ENCODE results near the gene INHBE.

- no peak for TF ChIP-seq CTCF (IDR thresholded peaks at IDR 0.05; ENCODE audit: low read depth, low read length, missing input control)
- TF ChIP-seq, protein P1, sequence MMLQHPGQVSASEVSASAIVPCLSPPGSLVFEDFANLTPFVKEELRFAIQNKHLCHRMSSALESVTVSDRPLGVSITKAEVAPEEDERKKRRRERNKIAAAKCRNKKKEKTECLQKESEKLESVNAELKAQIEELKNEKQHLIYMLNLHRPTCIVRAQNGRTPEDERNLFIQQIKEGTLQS (IDR thresholded peaks at IDR 0.05), result no peak
- TF ChIP-seq RAD21 (IDR thresholded peaks at IDR 0.05), result no peak
- TF ChIP-seq NR2F2 (IDR thresholded peaks at IDR 0.05), result no peak
- no peak for TF ChIP-seq FOXA1 (IDR thresholded peaks at IDR 0.05)
- TF ChIP-seq, protein P2, sequence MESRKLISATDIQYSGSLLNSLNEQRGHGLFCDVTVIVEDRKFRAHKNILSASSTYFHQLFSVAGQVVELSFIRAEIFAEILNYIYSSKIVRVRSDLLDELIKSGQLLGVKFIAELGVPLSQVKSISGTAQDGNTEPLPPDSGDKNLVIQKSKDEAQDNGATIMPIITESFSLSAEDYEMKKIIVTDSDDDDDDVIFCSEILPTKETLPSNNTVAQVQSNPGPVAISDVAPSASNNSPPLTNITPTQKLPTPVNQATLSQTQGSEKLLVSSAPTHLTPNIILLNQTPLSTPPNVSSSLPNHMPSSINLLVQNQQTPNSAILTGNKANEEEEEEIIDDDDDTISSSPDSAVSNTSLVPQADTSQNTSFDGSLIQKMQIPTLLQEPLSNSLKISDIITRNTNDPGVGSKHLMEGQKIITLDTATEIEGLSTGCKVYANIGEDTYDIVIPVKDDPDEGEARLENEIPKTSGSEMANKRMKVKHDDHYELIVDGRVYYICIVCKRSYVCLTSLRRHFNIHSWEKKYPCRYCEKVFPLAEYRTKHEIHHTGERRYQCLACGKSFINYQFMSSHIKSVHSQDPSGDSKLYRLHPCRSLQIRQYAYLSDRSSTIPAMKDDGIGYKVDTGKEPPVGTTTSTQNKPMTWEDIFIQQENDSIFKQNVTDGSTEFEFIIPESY (IDR thresholded peaks at IDR 0.05), result no peak
- no peak for TF ChIP-seq TAF1 (conservative IDR thresholded peaks at IDR 0.05)
- TF ChIP-seq YY1 (IDR thresholded peaks at IDR 0.05), result no peak
- TF ChIP-seq, protein P3, sequence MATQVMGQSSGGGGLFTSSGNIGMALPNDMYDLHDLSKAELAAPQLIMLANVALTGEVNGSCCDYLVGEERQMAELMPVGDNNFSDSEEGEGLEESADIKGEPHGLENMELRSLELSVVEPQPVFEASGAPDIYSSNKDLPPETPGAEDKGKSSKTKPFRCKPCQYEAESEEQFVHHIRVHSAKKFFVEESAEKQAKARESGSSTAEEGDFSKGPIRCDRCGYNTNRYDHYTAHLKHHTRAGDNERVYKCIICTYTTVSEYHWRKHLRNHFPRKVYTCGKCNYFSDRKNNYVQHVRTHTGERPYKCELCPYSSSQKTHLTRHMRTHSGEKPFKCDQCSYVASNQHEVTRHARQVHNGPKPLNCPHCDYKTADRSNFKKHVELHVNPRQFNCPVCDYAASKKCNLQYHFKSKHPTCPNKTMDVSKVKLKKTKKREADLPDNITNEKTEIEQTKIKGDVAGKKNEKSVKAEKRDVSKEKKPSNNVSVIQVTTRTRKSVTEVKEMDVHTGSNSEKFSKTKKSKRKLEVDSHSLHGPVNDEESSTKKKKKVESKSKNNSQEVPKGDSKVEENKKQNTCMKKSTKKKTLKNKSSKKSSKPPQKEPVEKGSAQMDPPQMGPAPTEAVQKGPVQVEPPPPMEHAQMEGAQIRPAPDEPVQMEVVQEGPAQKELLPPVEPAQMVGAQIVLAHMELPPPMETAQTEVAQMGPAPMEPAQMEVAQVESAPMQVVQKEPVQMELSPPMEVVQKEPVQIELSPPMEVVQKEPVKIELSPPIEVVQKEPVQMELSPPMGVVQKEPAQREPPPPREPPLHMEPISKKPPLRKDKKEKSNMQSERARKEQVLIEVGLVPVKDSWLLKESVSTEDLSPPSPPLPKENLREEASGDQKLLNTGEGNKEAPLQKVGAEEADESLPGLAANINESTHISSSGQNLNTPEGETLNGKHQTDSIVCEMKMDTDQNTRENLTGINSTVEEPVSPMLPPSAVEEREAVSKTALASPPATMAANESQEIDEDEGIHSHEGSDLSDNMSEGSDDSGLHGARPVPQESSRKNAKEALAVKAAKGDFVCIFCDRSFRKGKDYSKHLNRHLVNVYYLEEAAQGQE (IDR thresholded peaks at IDR 0.05), result no peak
- TF ChIP-seq EGR1 (IDR thresholded peaks at IDR 0.05; ENCODE audit: low read depth in 2 of 2), result no peak
- TF ChIP-seq SP1 (IDR thresholded peaks at IDR 0.05), result no peak
- TF ChIP-seq JUND (IDR thresholded peaks at IDR 0.05), result no peak
Measured at GRCh38 chr12:57439762-57440266, 15.3 kb upstream of the INHBE start.
